Kidney epithelial cell (primary cell): ENCODE measurements around the gene NDUFB4. TPM values are rescaled to one million over a fixed set of nuclear protein-coding genes. Genes with fewer than 3 reads are reported as not detected.

ENCODE experiments used
- DNase-seq: peaks from one replicate; pipeline ENCODE4 v3.0.0-alpha.2; 2010; ENCODE audit warnings: low read depth
- H3K27me3 ChIP-seq: 2 replicates; pipeline ENCODE4 v1.6.0; 2011; ENCODE audit warnings: low read length; ENCODE audit not compliant: control insufficient read depth, insufficient read depth
- H3K36me3 ChIP-seq: 2 replicates; pipeline ENCODE4 v1.5.1; 2011; ENCODE audit warnings: low read length; ENCODE audit not compliant: control insufficient read depth, insufficient read depth
- H3K4me3 ChIP-seq: 2 replicates; pipeline ENCODE4 v1.5.1; 2011; ENCODE audit warnings: low read depth, mild to moderate bottlenecking, control low read depth, low read length
- total RNA-seq: library from RNA; depleted of rRNA; stranded (reverse); fragments of >200 nt; gene quantifications from 2 replicates; pipeline ENCODE4 v1.2.3, GENCODE V29; 2015
- TF ChIP-seq, protein P1 (sequence below): IDR thresholded peaks from 2 replicates; pipeline ENCODE4 v1.5.1; 2011; ENCODE audit warnings: mild to moderate bottlenecking, moderate library complexity, low read length, control low read depth, inconsistent platforms; ENCODE audit not compliant: insufficient read depth, poor library complexity, severe bottlenecking

NDUFB4 gene
- total RNA-seq, 1 donor from 2014 or later: 52.1 TPM

GRCh38 chr3:120648290-120648689 lies 52.2 kb downstream of the NDUFB4 start:
- DNase-seq: no peak
- Histone ChIP-seq H3K27me3 (no peaks in the 10 kb centered on the region), H3K36me3 (no peaks in the 10 kb centered on the region), H3K4me3 (no peak overlapping the region)
- TF ChIP-seq, protein P1, sequence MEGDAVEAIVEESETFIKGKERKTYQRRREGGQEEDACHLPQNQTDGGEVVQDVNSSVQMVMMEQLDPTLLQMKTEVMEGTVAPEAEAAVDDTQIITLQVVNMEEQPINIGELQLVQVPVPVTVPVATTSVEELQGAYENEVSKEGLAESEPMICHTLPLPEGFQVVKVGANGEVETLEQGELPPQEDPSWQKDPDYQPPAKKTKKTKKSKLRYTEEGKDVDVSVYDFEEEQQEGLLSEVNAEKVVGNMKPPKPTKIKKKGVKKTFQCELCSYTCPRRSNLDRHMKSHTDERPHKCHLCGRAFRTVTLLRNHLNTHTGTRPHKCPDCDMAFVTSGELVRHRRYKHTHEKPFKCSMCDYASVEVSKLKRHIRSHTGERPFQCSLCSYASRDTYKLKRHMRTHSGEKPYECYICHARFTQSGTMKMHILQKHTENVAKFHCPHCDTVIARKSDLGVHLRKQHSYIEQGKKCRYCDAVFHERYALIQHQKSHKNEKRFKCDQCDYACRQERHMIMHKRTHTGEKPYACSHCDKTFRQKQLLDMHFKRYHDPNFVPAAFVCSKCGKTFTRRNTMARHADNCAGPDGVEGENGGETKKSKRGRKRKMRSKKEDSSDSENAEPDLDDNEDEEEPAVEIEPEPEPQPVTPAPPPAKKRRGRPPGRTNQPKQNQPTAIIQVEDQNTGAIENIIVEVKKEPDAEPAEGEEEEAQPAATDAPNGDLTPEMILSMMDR: no peak

DNA sequence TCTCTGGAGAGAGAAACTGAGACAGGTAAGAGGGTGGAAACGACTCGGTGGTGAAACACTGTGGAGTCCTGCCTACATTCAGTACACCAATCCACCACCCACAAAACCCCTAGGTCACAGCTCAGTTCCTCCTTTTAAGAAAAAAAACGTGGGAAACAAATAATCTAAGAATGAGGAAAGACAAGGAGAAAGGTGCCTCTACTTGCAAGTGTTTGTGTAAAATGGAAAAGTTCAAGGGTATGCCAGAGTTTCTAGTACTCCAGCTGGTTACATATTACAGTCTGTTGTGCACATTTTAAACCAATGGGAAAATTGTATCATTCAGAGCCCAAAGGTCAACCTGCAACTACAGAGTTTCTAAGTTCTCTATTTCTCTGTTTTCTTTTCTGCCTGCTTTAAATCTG lies 53.7 kb downstream of the NDUFB4 start:
- Histone ChIP-seq H3K4me3 (no peak overlapping the region), H3K27me3 (no peaks in the 10 kb centered on the region), H3K36me3 (no peaks in the 10 kb centered on the region)
- TF ChIP-seq, protein P1: no peak
- DNase-seq: no peak

- H3K27me3 ChIP-seq: no peaks in the 10 kb centered on the region
- H3K36me3 ChIP-seq: no peaks in the 10 kb centered on the region
- TF ChIP-seq, protein P1: no peak
- DNase-seq: no peak
- H3K4me3 ChIP-seq: no peak overlapping the region
Observed at GRCh38 chr3:120650311-120650710, 54.2 kb downstream of the NDUFB4 start.

Other genes with a start within 250 kb of the NDUFB4 start
- gene LRRC58, start 247.0 kb upstream of the NDUFB4 start, total RNA-seq: 31.9 and 35.5 TPM in 2 replicates
- gene FSTL1, start 145.3 kb upstream of the NDUFB4 start, total RNA-seq: 142 and 163 TPM in 2 replicates
- 0.88 and 1.2 TPM in 2 replicates for gene HGD, start 85.9 kb downstream of the NDUFB4 start, total RNA-seq
- 12.4 and 16.6 TPM in 2 replicates for gene RABL3, start 146.2 kb downstream of the NDUFB4 start, total RNA-seq
- 19.2 and 20.0 TPM in 2 replicates for gene GTF2E1, start 146.4 kb downstream of the NDUFB4 start, total RNA-seq